Measurements from ENCODE around the gene LRGUK.

- TF ChIP-seq CTCF (IDR thresholded peaks at IDR 0.05) = no peak
- TF ChIP-seq POLR2A (IDR thresholded peaks at IDR 0.05) = no peak
These were observed 48.3 kb downstream of the LRGUK start for GRCh38 chr7:134175334-134176036.

Data from right lobe of liver (tissue), 4 donors.